A549 (cell line): ENCODE data around the gene EDIL3. TPM values are rescaled to one million over a fixed set of nuclear protein-coding genes. Genes with fewer than 3 reads are reported as not detected.

Experiments used
- ATAC-seq, 2 experiments: fragments of 200-7000 bp in 1 of 2; fragments of >200 bp in 1 of 2; cut with Nextera tagmentation in 1 of 2; cut with Tn5 transposase in 1 of 2; 3 replicates each; pipeline versions ENCODE4 v1.8.0 to v1.9.1; 2018 to 2020; ENCODE audit warnings: mild to moderate bottlenecking in 1 of 2, moderate library complexity in 1 of 2
- CTCF ChIA-PET: fragments of 300-600 bp; sonication (Branson Sonifier 250); formaldehyde crosslinking; extraction: SDS; loops from one replicate; lab custom pipeline; 2021; ENCODE audit warnings: antibody characterized with exemption, inconsistent platforms; lab: Yijun Ruan, JAX
- POLR2A ChIA-PET: fragments of 350-600 bp; formaldehyde crosslinking; extraction: SDS; loops from one replicate; lab custom pipeline; 2021; ENCODE audit warnings: antibody characterized with exemption, inconsistent platforms; lab: Yijun Ruan, JAX
- DNase-seq, 2 experiments: peaks; one replicate each; pipeline versions ENCODE4 v3.0.0 to v3.0.0-alpha.2; 2011 to 2016; ENCODE audit warnings: low read depth in 1 of 2, low spot score in 1 of 2
- FAIRE-seq: peaks from 2 replicates; lab custom pipeline; 2011; peaks lifted over from hg19 to GRCh38; lab: Jason Lieb, UNC
- H3K27ac ChIP-seq, 2 experiments: fragments of >200 bp; sonication (Bioruptor Twin); formaldehyde crosslinking; 3 replicates each; pipeline ENCODE4 v1.5.1; 2016 to 2017
- H3K4me1 ChIP-seq: fragments of >200 bp; sonication (Bioruptor Twin); formaldehyde crosslinking; 3 replicates; pipeline ENCODE4 v1.6.1; 2016
- H3K4me2 ChIP-seq: fragments of >200 bp; sonication (Bioruptor Twin); formaldehyde crosslinking; 3 replicates; pipeline ENCODE4 v1.6.1; 2016
- H3K4me3 ChIP-seq: fragments of >200 bp; sonication (Bioruptor Twin); formaldehyde crosslinking; 3 replicates; pipeline ENCODE4 v1.5.1; 2016
- H3K9me3 ChIP-seq: fragments of >200 bp; sonication (Bioruptor Twin); formaldehyde crosslinking; 3 replicates; pipeline ENCODE4 v1.6.1; 2016
- ATOH8 ChIP-seq: fragments of 250-450 bp; sonication (Bioruptor Pico); IDR thresholded peaks from 2 replicates; pipeline ENCODE4 v1.5.0; 2020; ENCODE audit warnings: low read depth, mild to moderate bottlenecking, moderate library complexity
- BHLHE40 ChIP-seq: IDR thresholded peaks from 2 replicates; pipeline ENCODE4 v1.6.1; 2012; ENCODE audit warnings: low read depth, low read length, inconsistent platforms
- EP300 ChIP-seq, 2 experiments: fragments of >200 bp; sonication (Bioruptor Twin); formaldehyde crosslinking; IDR thresholded peaks; 2 replicates in 1 of 2; 3 replicates in 1 of 2; pipeline ENCODE4 v1.6.1; 2016 to 2017
- JUNB ChIP-seq: fragments of >200 bp; sonication (Bioruptor Twin); formaldehyde crosslinking; IDR thresholded peaks from 2 replicates; pipeline ENCODE4 v1.6.1; 2016
- KDM5A ChIP-seq: fragments of 200-600 bp; sonication (generic); IDR thresholded peaks from 2 replicates; pipeline ENCODE4 v1.6.1; 2016; ENCODE audit warnings: antibody characterized with exemption, mild to moderate bottlenecking
- MYC ChIP-seq: IDR thresholded peaks from 2 replicates; pipeline ENCODE4 v1.6.1; 2012; ENCODE audit warnings: mild to moderate bottlenecking, inconsistent platforms, low read length, improper control_type of control experiment, borderline replicate concordance
- NFE2L2 ChIP-seq: fragments of 150-350 bp; conservative IDR thresholded peaks from 2 replicates; pipeline ENCODE4 v1.6.1; 2014; ENCODE audit warnings: low read length
- NPAS2 ChIP-seq: fragments of 250-450 bp; sonication (Bioruptor Pico); IDR thresholded peaks from 2 replicates; pipeline ENCODE4 v1.8.0; 2022; ENCODE audit warnings: mild to moderate bottlenecking, moderate library complexity, borderline replicate concordance
- NR3C1 ChIP-seq: fragments of >200 bp; sonication (Bioruptor Twin); formaldehyde crosslinking; IDR thresholded peaks from 3 replicates; pipeline ENCODE4 v1.6.1; 2017
- PHF8 ChIP-seq: fragments of 200-600 bp; sonication (generic); IDR thresholded peaks from 2 replicates; pipeline ENCODE4 v1.6.1; 2016; ENCODE audit warnings: low read depth, mild to moderate bottlenecking, antibody characterized with exemption, moderate library complexity, borderline replicate concordance
- POLR2A ChIP-seq: IDR thresholded peaks from 2 replicates; pipeline ENCODE4 v1.6.1; 2012; ENCODE audit warnings: mild to moderate bottlenecking, low read length
- POLR2AphosphoS2 ChIP-seq: conservative IDR thresholded peaks from 2 replicates; pipeline ENCODE4 v1.6.1; 2012; ENCODE audit warnings: low read length, improper control_type of control experiment, inconsistent platforms
- RCOR1 ChIP-seq: fragments of 150-350 bp; IDR thresholded peaks from 2 replicates; pipeline ENCODE4 v1.6.1; 2014; ENCODE audit warnings: antibody characterized with exemption, low read length, low read depth
- REST ChIP-seq: fragments of 200-600 bp; sonication (generic); IDR thresholded peaks from 2 replicates; pipeline ENCODE4 v1.6.1; 2016; ENCODE audit warnings: antibody characterized with exemption, mild to moderate bottlenecking, moderate library complexity
- SMC3 ChIP-seq: fragments of >200 bp; sonication (Bioruptor Twin); formaldehyde crosslinking; IDR thresholded peaks from 3 replicates; pipeline ENCODE4 v1.6.1; 2018; ENCODE audit warnings: inconsistent platforms
- SREBF2 ChIP-seq: fragments of 450-650 bp; IDR thresholded peaks from 2 replicates; pipeline ENCODE4 v1.6.1; 2014; ENCODE audit warnings: mild to moderate bottlenecking, moderate library complexity
- TP53 ChIP-seq: fragments of 250-450 bp; sonication (Bioruptor Pico); IDR thresholded peaks from 2 replicates; pipeline ENCODE4 v1.5.0; 2021; ENCODE audit warnings: mild to moderate bottlenecking, moderate library complexity
- ZFP36 ChIP-seq: fragments of 450-650 bp; IDR thresholded peaks from 2 replicates; pipeline ENCODE4 v1.6.1; 2014; ENCODE audit warnings: borderline replicate concordance; ENCODE audit not compliant: partially characterized antibody
- ZSCAN20 ChIP-seq: fragments of 250-450 bp; sonication (Bioruptor Pico); IDR thresholded peaks from 2 replicates; pipeline ENCODE4 v1.8.0; 2022; ENCODE audit warnings: mild to moderate bottlenecking, moderate library complexity
- WGBS: methylation state at CpG from one replicate; pipeline ENCODE4 v1.1.6; 2017; ENCODE audit errors: missing lambda C conversion rate; 5-methylcytosine and 5-hydroxymethylcytosine counted together
- polyA plus RNA-seq, 4 experiments: library from polyadenylated mRNA; depleted of rRNA in 3 of 4; stranded (reverse); fragments of >200 nt; fragmentation: RNase III in 1 of 4; extraction: RNeasy Plus Mini Kit Qiagen cat#74134 plus additional on column Dnase treatment in 1 of 4; gene quantifications; 2 replicates in 3 of 4; 3 replicates in 1 of 4; pipeline ENCODE4 v1.2.3, GENCODE V29; 2011 to 2017

The EDIL3 gene
- polyA plus RNA-seq, 2 of the 4 experiments (the other 2 are of a cell fraction): 0.12 to 0.14 TPM

GRCh38 chr5:83922699-83923098 lies 462.0 kb downstream of the EDIL3 start:
- no peak for TF ChIP-seq POLR2AphosphoS2
- no peak for TF ChIP-seq REST
- no peak for TF ChIP-seq SREBF2
- no peak for TF ChIP-seq NPAS2
- no peak for TF ChIP-seq EP300 (IDR thresholded peaks at IDR 0.05)
- no peak for TF ChIP-seq ZFP36
- no peak for TF ChIP-seq RCOR1
- no peak for TF ChIP-seq JUNB
- no peak for TF ChIP-seq ZSCAN20 (CRISPR knock-in tag)
- no peak for TF ChIP-seq TP53 (CRISPR knock-in tag)
- TF ChIP-seq KDM5A: no peak
- no peak for TF ChIP-seq SMC3
- TF ChIP-seq, all 56 proteins: peak for 0
- no peak overlapping the region for H3K27ac ChIP-seq
- H3K4me2 ChIP-seq: no peak overlapping the region
- WGBS: 27% methylated on average over 4 of the region's 4 CpGs
- no peaks in the 10 kb centered on the region for H3K9me3 ChIP-seq
- H3K4me1 ChIP-seq: no peaks in the 10 kb centered on the region
- ATAC-seq (no peak), FAIRE-seq (no peak), DNase-seq (no peak)
- no peak overlapping the region for H3K4me3 ChIP-seq
- POLR2A ChIA-PET: no interaction called here
- CTCF ChIA-PET: interaction anchor here (1.3 kb wide), 1 partner anchor 11 kb away, joined by 3 read pairs; no protein-coding TSS in a partner anchor

- TF ChIP-seq SREBF2 (no peak), ATOH8 (no peak), MYC (no peak), SMC3 (no peak), PHF8 (no peak), BHLHE40 (no peak), NFE2L2 (no peak), POLR2A (no peak), NR3C1 (no peak)
- TF ChIP-seq, all 56 proteins: peak for 0
- ChIA-PET CTCF (interaction anchor here (0.6 kb wide), 1 partner anchor 195 kb away, joined by 3 read pairs; no protein-coding TSS in a partner anchor), POLR2A (no interaction called here)
- H3K4me1 ChIP-seq: no peaks in the 10 kb centered on the region
- no peak overlapping the region for H3K4me2 ChIP-seq
- H3K9me3 ChIP-seq: no peaks in the 10 kb centered on the region
- no peak for DNase-seq
- H3K4me3 ChIP-seq: no peak overlapping the region
- no peak for ATAC-seq
- WGBS: 18% methylated on average over 5 of the region's 5 CpGs
- no peak for FAIRE-seq
- H3K27ac ChIP-seq: no peak overlapping the region
Observed at GRCh38 chr5:83921666-83922193, 462.9 kb downstream of the EDIL3 start.
